GM18520 (cell line): ENCODE data around the gene SKAP1.

Experiments used
- ATAC-seq: cut with Tn5 transposase; IDR thresholded peaks from one replicate; pipeline ENCODE4 v1.9.1; 2021; ENCODE audit not compliant: unreplicated experiment

SKAP1 gene

GRCh38 chr17:48125829-48126531 lies 304.0 kb downstream of the SKAP1 start:
- no peak for ATAC-seq

DNA sequence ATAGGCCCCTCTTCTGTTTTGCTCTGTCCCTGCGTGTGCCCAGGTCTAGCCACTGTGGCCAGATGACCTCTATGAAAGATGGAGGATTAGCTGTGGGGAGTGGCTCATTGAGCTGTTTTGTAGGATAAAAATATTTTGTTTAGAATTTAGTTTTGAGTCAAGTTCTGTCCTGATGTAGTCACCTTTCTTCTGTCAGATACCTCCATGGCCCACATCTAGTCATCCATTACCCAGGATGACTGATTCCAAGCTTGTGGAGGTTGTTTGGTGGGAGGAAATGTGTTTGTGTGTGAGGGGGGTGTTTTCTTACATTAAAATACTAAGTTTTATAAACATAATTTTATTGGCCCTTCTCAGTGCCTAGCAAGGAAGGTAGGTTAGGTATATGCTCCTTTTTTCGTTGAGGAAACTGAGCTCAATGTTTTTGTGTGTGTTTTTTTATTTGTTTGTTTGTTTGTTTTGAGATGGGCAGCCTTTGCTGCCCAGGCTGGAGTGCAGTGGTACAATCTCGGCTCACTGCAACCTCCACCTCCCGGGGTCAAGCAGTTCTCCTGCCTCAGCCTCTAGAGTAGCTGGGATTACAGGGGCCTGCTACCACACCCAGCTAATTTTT lies 306.1 kb downstream of the SKAP1 start:
- no peak for ATAC-seq

DNA sequence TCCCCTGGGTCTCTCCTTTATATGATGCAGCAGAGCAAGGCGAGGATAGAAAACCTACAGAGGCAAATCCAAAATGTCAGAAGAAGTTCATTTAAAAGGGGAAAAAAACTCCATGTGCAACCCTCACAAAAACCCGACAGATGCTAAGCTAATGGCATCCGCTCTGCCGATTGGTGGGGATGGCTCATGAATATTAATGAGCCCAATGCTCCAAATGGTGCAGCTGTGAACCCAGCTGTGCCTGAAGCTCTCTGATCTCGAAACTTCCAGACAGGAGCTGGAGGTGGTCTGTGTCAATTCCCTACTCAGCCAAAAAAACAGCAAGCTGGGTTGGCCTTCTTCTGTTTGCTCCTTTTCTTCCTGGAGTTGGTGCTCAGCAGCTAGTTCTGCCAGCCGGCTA lies 306.9 kb downstream of the SKAP1 start:
- no peak for ATAC-seq

DNA sequence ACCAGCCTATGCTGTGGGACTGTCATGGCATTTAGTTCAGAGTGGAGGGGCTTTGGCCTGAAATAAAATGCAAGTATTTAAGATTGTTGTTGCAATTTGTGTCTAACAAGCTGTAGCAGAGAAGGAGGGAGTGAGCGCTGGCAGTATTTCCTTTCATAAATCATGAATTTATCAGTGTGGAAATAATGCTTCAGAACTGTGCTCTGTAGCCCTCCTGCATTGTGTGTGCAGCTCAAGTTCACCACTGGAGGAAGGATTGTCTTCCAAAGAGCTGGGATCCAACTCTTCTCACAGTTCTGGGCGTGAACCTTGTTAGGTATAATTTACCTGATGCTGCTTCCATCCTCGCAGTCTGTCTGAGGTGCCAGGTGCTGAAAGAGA lies 307.4 kb downstream of the SKAP1 start:
- no peak for ATAC-seq

DNA sequence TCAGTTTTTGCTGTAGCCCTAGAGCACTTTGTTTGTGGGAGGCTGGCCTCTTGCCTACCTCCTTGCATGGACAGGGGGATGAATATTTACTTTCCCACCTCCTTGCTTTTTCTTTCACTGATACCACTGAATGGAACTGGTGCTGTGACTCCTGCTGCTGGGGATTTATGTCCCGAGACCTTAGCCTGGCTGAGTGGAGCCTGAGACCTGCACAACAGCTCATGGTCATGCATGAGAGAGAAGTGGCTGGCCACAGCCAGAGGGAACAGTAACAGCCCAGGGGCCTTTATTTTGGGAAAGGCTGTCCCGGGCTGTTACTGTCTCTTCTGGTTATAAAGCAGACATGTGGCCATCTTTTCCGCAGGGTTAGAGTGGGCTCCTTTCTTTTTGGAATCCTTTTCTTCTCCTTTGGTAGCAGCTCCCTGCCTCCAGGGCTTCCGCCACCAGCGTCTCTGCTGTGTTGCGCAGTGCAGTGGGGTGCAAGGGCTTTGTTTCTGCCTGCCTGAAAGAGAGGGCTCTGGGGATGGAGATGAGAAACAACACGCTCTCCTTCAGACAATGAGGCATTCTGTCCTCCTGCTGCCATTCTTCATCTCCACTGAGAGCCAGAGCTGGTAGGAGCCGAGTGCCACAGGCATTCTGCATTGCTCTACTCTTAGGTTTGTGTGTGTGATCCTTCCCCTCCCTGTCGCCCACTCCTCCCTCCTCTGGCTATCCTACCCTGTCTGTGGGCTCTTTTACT lies 307.9 kb downstream of the SKAP1 start:
- no peak for ATAC-seq

GRCh38 chr17:48113201-48113676 lies 316.8 kb downstream of the SKAP1 start:
- ATAC-seq: no peak

DNA sequence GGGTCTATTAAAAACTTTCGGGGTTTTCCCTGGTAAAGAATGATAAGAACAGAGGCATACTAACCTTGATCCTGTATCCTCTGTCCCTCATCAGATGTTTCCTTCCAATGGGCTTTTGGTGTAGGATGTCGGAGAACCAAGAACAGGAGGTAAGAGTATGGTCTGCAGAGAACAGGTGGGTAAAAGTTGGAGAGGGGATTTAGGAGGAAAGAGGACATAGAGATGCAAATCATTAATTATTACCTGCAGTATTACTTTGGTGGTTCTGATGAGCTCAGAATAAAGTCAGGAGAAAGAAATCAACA lies 318.1 kb downstream of the SKAP1 start:
- ATAC-seq: no peak

GRCh38 chr17:48110761-48111160 lies 319.3 kb downstream of the SKAP1 start:
- no peak for ATAC-seq

DNA sequence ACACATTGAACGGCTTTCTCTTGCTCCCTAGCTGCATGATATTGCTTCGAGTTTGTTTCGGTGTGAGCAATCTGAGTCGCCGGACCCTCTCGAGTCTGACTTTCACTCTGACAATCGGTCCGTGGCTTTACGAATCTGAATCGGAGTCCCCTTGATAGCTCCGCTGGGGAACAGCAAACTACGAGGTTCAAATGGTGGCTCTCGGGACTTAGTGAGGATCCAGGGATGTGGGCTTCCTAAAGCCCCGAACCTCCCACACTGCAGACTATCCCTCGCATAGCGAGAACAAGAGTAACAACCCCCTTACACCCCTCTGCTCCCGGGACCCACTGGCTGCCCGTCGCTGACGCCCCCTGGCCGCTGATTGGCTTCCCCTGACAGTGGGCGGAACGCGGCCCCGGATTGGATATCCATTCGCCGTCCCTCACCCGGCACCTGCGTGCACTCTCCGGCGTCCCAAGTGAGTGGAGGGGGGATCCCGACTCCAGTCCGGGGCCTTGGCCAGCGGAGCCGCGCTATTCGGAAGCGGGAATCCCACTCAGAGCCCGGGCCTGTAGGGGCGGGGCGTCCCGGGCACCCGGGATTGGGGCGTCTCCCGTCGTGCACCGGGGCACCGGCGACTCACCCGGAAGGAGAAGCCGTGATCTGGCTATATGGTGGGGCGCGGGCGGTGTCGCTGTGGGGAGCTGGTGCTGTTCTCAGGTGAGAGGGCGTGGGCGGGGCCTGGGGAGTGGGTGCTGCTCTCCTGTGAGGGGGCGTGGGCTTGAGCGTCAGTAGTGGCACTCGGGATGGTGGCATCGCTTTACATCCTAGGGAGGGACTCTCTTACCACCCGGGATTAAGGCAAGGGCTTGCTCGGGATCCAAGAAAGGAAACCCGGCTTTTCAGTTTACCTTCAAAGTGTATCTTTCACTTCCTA lies 322.6 kb downstream of the SKAP1 start, which contains the start of gene SNX11:
Gene SNX11 (plus strand): TSS at position 630 of the 919 bp plus-strand sequence. CDS start 4,278 bp downstream, outside the sequence.
- ATAC-seq: peak; percentile 67

DNA sequence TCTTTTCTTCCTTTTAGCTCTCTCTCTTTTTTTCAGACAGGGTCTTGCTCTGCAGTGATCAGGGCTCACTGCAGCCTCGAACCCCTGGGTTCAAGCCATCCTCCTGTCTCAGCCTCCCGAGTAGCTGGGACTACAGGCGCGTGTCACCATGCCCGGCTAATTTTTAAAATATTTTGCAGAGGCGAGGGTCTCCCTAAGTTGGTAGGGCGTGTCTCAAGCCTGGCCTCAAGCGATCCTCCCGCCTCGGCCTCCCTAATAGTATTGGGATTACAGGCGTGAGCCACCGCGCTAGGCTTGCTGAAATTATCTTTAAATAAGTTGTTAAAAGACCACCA lies 323.2 kb downstream of the SKAP1 start:
- no peak for ATAC-seq

DNA sequence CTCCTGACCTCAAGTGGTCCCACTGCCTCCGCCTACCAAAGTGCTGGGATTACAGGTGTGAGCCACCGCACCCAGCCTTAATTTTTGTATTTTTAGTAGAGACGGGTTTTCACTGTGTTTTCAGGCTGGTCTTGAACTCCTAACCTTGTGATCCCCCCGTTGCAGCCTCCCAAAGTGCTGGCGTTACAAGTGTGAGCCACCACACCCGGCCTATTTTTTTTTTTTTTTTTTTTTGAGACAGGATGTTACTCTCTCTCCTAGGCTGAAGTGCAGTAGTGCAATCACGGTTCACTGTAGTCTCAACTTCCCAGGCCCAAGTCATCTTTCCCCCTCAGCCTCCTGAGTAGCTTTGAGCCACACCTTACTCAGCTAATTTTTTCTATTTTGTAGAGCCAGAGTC lies 325.6 kb downstream of the SKAP1 start:
- ATAC-seq: no peak

- ATAC-seq: no peak
Observed at GRCh38 chr17:48102798-48103715, 327.0 kb downstream of the SKAP1 start.

DNA sequence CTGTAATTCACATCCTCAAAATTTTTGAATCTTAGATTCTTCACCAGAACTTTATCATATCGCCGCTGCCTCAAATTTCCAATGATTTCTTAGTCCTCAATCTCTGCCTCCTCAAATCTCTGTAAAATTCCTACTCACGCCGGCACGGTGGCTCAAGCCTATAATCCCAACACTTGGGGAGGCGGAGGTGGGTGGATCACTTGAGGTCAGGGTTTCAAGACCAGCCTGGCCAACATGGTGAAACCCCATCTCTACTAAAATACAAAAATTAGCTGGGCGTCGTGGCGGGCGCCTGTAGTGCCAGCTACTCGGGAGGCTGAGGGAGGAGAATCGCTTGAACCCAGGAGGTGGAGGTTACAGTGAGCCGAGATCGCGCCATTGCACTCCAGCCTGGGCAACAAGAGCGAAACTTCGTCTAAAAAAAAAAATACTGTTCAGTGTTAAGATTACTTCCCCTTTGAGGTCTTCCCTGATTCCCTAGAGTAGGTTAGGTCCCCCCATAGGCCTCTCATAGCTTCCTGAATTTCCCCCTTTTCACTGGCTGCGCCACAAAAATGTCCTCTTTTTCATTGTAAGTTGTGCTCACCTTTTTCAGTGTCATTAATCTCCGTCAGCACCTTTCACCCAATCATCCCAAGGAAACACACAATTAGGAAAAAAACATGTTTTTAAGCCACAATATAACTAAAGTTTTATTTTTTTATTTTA lies 327.8 kb downstream of the SKAP1 start:
- ATAC-seq: no peak

- ATAC-seq: peak; percentile 89
Observed at GRCh38 chr17:48101012-48101720, 328.8 kb downstream of the SKAP1 start, which contains the start of gene CBX1. TSS of gene CBX1 (minus strand) at chr17:48101478. CDS start at chr17:48077004, 24,474 bp downstream.

DNA sequence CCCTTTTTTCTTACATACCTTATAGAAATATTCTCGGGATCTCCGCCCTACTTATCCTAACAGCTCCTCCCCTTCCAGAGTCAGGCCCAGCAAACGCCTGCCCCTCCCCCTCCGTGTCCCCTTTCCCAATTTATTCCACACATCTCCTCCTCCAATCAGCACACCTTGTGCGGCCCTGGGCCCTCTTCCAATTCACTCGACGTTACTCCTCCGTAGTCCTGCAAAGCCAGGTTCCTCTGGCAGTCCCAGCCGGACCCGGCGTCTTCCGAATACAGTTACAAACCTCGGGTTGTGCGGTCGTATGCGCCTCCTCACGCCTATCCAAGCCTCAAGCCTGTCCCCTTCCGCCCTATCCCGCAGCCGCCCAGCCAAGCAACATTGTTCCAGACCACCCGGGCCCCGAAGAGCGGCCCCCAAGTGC lies 329.4 kb downstream of the SKAP1 start:
- ATAC-seq: no peak

DNA sequence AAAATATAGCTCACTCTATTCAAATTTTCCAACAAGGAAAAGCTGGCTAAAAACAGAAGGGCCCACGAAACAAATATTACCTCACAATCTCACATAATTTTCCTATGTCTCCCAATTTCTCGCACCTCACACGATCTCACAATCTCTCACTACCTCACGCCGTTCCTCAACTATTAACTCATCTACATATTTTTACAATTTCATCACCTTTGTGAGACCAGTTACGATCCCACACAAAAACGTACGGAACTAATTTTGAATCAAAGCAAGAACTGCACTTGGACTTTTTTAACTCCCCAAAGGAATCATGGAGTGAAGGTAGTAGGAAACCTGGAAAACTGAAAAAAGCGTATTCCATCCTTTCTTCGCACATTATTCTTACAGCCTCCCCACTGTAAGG lies 329.9 kb downstream of the SKAP1 start:
- no peak for ATAC-seq

GRCh38 chr17:48095611-48096010 lies 334.4 kb downstream of the SKAP1 start:
- ATAC-seq: no peak

DNA sequence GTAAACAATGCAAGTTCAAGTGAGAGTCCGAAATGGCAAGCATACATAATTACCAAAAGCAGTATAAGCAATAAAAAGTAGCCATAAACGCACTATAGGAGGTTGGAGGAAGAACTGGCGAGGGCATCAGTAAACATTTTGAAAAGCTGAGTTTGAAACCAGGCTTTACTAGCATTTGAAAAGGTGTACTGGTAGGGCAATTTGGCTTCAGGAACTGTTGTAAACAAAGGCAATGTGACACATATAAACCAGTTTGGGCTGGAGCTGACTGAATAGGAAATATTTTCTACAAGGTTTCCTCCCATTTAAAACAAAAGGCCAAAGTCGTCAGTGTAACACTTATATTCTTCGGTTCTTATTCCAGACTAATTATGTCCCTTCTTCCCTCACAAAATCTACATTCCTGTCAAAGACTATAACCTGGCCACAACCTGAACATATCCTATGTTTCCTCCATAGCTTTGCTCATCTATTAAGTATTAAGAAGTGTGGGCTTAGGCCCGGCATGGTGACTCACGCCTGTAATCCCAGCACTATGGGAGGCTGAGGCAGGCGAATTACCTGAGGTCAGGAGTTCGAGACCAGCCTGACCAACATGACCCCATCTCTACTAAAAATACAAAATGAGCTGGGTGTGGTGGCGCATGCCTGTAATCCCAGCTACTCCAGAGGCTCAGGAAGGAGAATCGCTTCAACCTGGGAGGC lies 336.5 kb downstream of the SKAP1 start:
- no peak for ATAC-seq
